Activated naive CD4-positive, alpha-beta T cell treated with anti-CD3 and anti-CD28 coated beads, Interleukin-2, amount 50 U/mL, for 72 hours (primary cell): ENCODE results near the gene AGRN. TPM values are rescaled to one million over a fixed set of nuclear protein-coding genes. Genes with fewer than 3 reads are reported as not detected.
A peak's percentile ranks its signal among the peaks of the same experiment; 100 is the strongest.
"Not testable (repeated sequence)": the region's sequence is repeated elsewhere in the genome, so short reads cannot be mapped to it uniquely, and the experiment has no call there.

Experiments used
- ATAC-seq, 2 donors: fragments of 150-1000 bp; cut with Tn5 transposase; 2 replicates each; pipeline ENCODE4 v1.10.0; 2021; ENCODE audit warnings: mild to moderate bottlenecking in 2 of 2, moderate library complexity in 2 of 2
- DNase-seq, 2 donors: peaks; one replicate each; pipeline ENCODE4 v3.0.0; 2021 to 2022; ENCODE audit warnings: low spot score in 2 of 2
- H3K27ac Mint-ChIP-seq, 2 donors: one replicate each; pipeline ENCODE4 v1.8.0; 2022; ENCODE audit warnings: mild to moderate bottlenecking in 2 of 2, mixed read lengths in 2 of 2
- H3K36me3 Mint-ChIP-seq, 2 donors: one replicate each; pipeline ENCODE4 v1.8.0; 2022; ENCODE audit warnings: mixed read lengths in 2 of 2
- H3K9me3 Mint-ChIP-seq, 2 donors: one replicate each; pipeline ENCODE4 v1.8.0; 2022; ENCODE audit warnings: mixed read lengths in 2 of 2
- total RNA-seq, 2 donors: library from RNA; stranded (reverse); gene quantifications; one replicate each; pipeline ENCODE4 v1.2.3, GENCODE V29; 2022

AGRN gene
- 10 to 100 TPM; 44.5 to 79.9 TPM for total RNA-seq

DNA sequence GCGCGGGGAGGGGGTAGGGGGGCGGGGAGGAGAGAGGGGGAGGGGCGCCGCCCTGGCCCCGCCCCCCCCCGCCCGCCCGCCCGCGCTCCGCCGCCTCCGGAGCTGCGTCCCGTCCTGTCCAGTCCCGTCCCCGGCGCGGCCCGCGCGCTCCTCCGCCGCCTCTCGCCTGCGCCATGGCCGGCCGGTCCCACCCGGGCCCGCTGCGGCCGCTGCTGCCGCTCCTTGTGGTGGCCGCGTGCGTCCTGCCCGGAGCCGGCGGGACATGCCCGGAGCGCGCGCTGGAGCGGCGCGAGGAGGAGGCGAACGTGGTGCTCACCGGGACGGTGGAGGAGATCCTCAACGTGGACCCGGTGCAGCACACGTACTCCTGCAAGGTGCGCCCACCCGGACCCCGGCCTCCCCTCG lies at the start of gene AGRN:
Gene AGRN, plus strand, starts transcription at position 121 of the 405 bp plus-strand sequence. Its CDS starts 53 bp downstream, at position 174.
- peaks cover 0 to 5% of the 10 kb centered on the region in 2 donors for H3K36me3 Mint-ChIP-seq
- no peaks in the 10 kb centered on the region for H3K9me3 Mint-ChIP-seq
- peak; percentile 36 to 50 for ATAC-seq
- DNase-seq = no peak
- H3K27ac Mint-ChIP-seq = no peak within 1 kb of the TSS

- ATAC-seq (no peak), DNase-seq (no peak)
- peaks cover 0 to 7% of the 10 kb centered on the region in 2 donors for H3K9me3 Mint-ChIP-seq
- H3K27ac Mint-ChIP-seq = no peak overlapping the region
- H3K36me3 Mint-ChIP-seq = no peaks in the 10 kb centered on the region
These were observed 49.5 kb upstream of the AGRN start for GRCh38 chr1:970242-970972.

- DNase-seq = no peak
- H3K9me3 Mint-ChIP-seq = peaks cover 0 to 7% of the 10 kb centered on the region in 2 donors
- H3K27ac Mint-ChIP-seq = no peak overlapping the region
- no peak for ATAC-seq
- no peaks in the 10 kb centered on the region for H3K36me3 Mint-ChIP-seq
These were observed 48.8 kb upstream of the AGRN start for GRCh38 chr1:970973-971730.

DNA sequence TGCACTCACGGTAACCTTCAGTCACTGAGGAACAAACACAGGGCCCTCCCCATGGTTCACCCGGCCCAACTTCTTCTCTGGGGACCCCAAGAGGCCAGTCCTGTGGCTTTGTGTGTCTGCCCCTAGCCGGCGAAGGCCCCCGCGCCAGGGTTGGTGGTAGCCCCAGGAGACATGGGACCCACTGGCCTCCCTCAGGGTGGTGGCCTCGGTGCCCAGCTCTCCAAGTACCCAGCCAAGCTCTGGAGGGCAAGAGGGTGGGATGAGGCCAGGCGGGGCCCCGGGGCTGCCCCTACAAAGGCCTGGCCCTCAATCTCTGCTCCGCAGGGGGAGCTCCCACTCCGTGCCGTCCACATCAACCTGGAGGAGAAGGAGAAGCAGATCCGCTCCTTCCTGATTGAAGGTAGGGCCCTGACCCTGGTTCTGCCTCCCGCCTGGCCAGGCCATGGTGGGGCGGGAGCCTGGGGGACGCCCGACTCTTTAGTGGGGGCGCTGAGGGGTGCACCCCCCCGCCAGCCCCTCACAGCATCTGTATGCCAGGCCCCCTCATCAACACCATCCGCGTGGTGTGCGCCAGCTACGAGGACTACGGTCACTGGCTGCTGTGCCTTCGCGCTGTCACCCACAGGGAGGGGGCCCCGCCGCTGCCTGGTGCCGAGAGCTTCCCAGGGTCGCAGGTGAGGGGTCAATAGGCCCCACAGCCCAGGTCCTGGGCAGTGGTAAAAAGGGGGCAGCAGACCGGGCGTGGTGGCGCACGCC lies 48.0 kb upstream of the AGRN start:
- no peak overlapping the region for H3K27ac Mint-ChIP-seq
- no peaks in the 10 kb centered on the region for H3K36me3 Mint-ChIP-seq
- H3K9me3 Mint-ChIP-seq = peaks cover 0 to 7% of the 10 kb centered on the region in 2 donors
- ATAC-seq = no peak
- DNase-seq = no peak

GRCh38 chr1:972726-973458 lies 47.0 kb upstream of the AGRN start:
- ATAC-seq (no peak), DNase-seq (no peak)
- Mint-ChIP-seq H3K36me3 (no peaks in the 10 kb centered on the region), H3K9me3 (peaks cover 0 to 7% of the 10 kb centered on the region in 2 donors), H3K27ac (no peak overlapping the region)

DNA sequence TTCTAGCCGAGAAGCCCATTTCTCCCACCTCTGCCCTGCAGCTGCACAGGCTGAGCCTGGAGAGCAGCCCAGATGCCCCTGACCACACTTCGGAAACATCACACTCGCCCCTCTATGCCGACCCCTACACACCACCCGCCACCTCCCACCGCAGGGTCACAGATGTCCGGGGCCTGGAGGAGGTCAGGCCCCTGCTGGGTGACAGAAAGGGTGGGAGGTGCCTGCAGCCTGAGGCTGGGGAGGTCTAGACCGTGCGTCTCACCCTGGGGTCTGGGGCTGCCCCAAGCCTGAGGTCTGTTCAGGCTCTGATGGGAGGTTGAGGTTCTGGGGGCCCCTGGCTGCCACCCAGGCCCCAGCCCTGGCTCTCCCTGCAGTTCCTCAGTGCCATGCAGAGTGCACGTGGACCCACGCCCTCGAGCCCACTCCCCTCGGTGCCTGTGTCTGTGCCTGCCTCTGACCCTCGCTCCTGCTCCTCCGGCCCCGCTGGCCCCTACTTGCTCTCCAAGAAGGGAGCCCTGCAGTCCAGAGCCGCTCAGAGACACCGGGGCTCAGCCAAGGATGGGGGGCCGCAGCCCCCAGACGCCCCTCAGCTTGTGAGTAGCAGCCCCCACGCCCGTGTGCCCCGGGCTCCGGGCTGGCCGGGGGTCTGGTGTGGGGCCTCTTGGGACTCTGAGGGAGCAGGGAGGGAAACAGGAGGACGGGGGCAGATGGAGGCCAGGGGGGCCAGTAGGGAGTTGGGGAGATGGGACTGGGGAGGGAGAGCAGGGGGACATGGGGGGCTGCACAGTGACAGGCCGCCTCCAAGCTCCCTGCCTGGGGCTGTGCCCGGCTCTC lies 46.2 kb upstream of the AGRN start:
- no peak for ATAC-seq
- no peak for DNase-seq
- Mint-ChIP-seq H3K36me3 (no peaks in the 10 kb centered on the region), H3K27ac (no peak overlapping the region), H3K9me3 (peaks cover 0 to 7% of the 10 kb centered on the region in 2 donors)

GRCh38 chr1:974293-974640 lies 45.7 kb upstream of the AGRN start:
- peaks cover 0 to 5% of the 10 kb centered on the region in 2 donors for H3K9me3 Mint-ChIP-seq
- no peak overlapping the region for H3K27ac Mint-ChIP-seq
- no peaks in the 10 kb centered on the region for H3K36me3 Mint-ChIP-seq
- no peak for DNase-seq
- ATAC-seq = no peak

- no peaks in the 10 kb centered on the region for H3K36me3 Mint-ChIP-seq
- no peaks in the 10 kb centered on the region for H3K9me3 Mint-ChIP-seq
- DNase-seq = no peak
- no peak for ATAC-seq
- no peak overlapping the region for H3K27ac Mint-ChIP-seq
These were observed 45.1 kb upstream of the AGRN start for GRCh38 chr1:974687-975328.

- no peaks in the 10 kb centered on the region for H3K9me3 Mint-ChIP-seq
- DNase-seq (no peak), ATAC-seq (no peak)
- no peak overlapping the region for H3K27ac Mint-ChIP-seq
- H3K36me3 Mint-ChIP-seq = no peaks in the 10 kb centered on the region
These were observed 44.6 kb upstream of the AGRN start for GRCh38 chr1:975365-975764.

- ATAC-seq (peak; percentile 91 to 92), DNase-seq (peak in 1 of 2 donors; percentile 75)
- H3K36me3 Mint-ChIP-seq = no peaks in the 10 kb centered on the region
- H3K9me3 Mint-ChIP-seq = no peaks in the 10 kb centered on the region
- H3K27ac Mint-ChIP-seq = no peak overlapping the region
These were observed 43.8 kb upstream of the AGRN start for GRCh38 chr1:975896-976683.

DNA sequence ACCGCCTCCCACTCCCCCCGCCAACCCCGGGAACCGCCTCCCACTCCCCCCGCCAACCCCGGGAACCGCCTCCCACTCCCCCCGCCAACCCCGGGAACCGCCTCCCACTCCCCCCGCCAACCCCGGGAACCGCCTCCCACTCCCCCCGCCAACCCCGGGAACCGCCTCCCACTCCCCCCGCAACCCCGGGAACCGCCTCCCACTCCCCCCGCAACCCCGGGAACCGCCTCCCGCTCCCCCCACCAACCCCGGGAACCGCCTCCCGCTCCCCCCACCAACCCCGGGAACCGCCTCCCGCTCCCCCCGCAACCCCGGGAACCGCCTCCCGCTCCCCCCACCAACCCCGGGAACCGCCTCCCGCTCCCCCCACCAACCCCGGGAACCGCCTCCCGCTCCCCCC lies 43.1 kb upstream of the AGRN start:
- not testable (repeated sequence) for H3K9me3 Mint-ChIP-seq, H3K36me3 Mint-ChIP-seq, H3K27ac Mint-ChIP-seq, ATAC-seq, DNase-seq

DNA sequence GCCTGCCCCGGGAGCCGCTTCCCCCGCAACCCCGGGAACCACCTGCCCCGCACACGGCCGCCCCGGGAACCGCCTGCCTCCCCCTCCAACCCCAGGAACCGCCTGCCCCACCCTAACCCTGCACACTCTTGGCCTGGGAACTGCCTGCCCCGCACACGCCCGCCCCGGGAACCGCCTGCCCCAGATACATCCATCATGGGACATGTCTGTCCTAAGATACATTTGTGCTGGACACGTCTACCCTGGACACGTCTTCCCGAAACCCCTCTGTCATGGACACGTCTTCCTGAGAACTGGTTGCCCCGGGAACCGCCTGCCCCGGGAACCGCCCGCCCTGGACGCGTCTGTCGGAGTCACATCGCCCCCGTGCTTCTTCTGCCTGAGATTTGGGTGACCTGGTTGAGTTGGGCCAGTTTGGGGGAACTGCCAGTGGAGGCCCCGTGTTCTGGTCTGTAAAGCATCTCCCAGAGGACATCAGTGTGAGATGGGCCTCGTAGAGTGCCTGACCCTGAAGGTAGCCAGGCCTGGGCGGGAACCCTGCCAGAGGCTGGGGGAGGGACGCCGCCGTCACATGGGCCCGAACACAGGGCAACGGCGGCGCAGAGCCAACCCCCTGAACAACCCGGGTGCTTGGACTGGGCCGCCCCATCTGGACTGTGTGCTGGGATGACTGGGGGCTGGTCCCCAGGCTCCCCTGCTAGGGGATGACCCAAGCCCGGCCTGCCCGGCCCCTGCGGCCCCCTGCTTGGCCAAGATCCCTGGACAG lies 41.7 kb upstream of the AGRN start:
- Mint-ChIP-seq H3K36me3 (no peaks in the 10 kb centered on the region), H3K27ac (no peak overlapping the region), H3K9me3 (no peaks in the 10 kb centered on the region)
- ATAC-seq = no peak
- no peak for DNase-seq

- ATAC-seq = no peak
- Mint-ChIP-seq H3K9me3 (no peaks in the 10 kb centered on the region), H3K27ac (no peak overlapping the region), H3K36me3 (no peaks in the 10 kb centered on the region)
- no peak for DNase-seq
These were observed 40.8 kb upstream of the AGRN start for GRCh38 chr1:978835-979743.
